Vagina (tissue), 2 donors: ENCODE results near the gene PODXL.

Source experiments
- POLR2A ChIP-seq, 2 donors: fragments of 450-650 bp; IDR thresholded peaks; one replicate each; pipeline ENCODE4 v1.6.1; 2017; ENCODE audit warnings: antibody characterized with exemption in 2 of 2, mild to moderate bottlenecking in 2 of 2, moderate library complexity in 2 of 2
- POLR2AphosphoS5 ChIP-seq, 2 donors: sonication (generic); formaldehyde crosslinking; IDR thresholded peaks; one replicate each; pipeline ENCODE4 v1.9.0; 2017; ENCODE audit warnings: antibody characterized with exemption in 2 of 2, mild to moderate bottlenecking in 2 of 2, low read depth in 1 of 2; ENCODE audit not compliant: insufficient read depth in 1 of 2
- TF ChIP-seq, protein P1 (sequence below), 3 experiments: fragments of 450-650 bp in 2 of 3; fragments of 200-600 bp in 1 of 3; sonication (generic) in 1 of 3; IDR thresholded peaks; one replicate each; pipeline ENCODE4 v1.5.1; 2017 to 2019; ENCODE audit warnings: antibody characterized with exemption in 3 of 3, mild to moderate bottlenecking in 2 of 3, moderate library complexity in 2 of 3

DNA sequence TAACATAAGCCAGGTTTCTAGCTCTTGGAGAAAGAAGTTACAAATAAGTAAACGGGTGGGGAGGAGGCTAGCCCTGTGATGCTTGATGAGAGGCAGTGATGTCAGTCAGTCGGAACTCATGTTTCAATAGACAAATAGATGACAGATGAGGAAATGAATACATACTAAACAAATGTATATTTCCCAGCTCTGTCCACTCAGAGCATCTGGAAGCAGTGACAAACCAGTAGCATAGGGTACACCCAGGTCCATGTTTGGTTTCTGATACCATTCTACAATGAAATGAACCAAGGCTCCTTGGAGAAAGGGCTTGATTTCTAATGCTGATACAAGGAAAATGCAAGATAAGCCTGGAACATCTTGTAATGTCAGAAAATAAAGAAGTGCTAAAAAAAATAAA is 30.6 kb downstream of the PODXL start:
- TF ChIP-seq, protein P1, sequence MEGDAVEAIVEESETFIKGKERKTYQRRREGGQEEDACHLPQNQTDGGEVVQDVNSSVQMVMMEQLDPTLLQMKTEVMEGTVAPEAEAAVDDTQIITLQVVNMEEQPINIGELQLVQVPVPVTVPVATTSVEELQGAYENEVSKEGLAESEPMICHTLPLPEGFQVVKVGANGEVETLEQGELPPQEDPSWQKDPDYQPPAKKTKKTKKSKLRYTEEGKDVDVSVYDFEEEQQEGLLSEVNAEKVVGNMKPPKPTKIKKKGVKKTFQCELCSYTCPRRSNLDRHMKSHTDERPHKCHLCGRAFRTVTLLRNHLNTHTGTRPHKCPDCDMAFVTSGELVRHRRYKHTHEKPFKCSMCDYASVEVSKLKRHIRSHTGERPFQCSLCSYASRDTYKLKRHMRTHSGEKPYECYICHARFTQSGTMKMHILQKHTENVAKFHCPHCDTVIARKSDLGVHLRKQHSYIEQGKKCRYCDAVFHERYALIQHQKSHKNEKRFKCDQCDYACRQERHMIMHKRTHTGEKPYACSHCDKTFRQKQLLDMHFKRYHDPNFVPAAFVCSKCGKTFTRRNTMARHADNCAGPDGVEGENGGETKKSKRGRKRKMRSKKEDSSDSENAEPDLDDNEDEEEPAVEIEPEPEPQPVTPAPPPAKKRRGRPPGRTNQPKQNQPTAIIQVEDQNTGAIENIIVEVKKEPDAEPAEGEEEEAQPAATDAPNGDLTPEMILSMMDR (IDR thresholded peaks at IDR 0.05) = no peak
- TF ChIP-seq POLR2AphosphoS5 (IDR thresholded peaks at IDR 0.05; ENCODE audit: insufficient read depth in 1 of 2, low read depth in 1 of 2) = no peak
- TF ChIP-seq POLR2A (IDR thresholded peaks at IDR 0.05) = no peak
